Measurements from ENCODE around the gene NCOA6. TPM values are rescaled to one million over a fixed set of nuclear protein-coding genes. Genes with fewer than 3 reads are reported as not detected.

NCOA6 gene
- total RNA-seq, 2 experiments from 2014 or later: 14.6 to 16.3 TPM

DNA sequence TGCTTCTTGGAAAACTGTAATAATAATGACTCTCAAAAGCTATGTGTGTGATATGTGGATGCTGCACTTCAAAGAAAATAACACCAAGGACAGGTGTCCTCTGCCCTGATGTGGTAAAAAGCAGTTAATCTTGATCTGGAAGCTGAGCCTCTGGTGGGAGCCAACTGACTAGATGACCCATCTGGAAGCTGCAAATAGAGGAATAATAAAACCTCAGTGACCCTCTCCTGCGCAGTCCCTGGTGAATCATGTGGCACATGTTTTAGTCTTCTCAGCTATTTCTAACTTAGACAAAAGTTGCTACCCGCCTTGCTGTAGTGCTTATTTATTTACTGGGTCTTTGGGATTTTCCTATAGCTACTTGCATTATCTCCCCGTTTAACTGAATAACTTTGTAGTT is 74.0 kb downstream of the NCOA6 start:
- H3K36me3 ChIP-seq (ENCODE audit: insufficient read depth, low read length): peaks cover 61% of the 10 kb centered on the region
- H3K4me3 ChIP-seq (ENCODE audit: low read length): no peak overlapping the region
- Mint-ChIP-seq H3K4me3 (no peak overlapping the region), H3K9me3 (no peaks in the 10 kb centered on the region), H3K27me3 (no peaks in the 10 kb centered on the region), H3K27ac (no peak overlapping the region), H3K36me3 (ENCODE audit: low read depth) (peaks cover 78% of the 10 kb centered on the region), H3K4me1 (ENCODE audit: low read depth) (no peaks in the 10 kb centered on the region)
- H3K27me3 ChIP-seq (ENCODE audit: control insufficient read depth in 1 of 2, insufficient read depth in 2 of 2, low read length in 2 of 2): no peaks in the 10 kb centered on the region
- DNase-seq (no peak), ATAC-seq (ENCODE audit: poor library complexity) (no peak)
- TF ChIP-seq, protein P1, sequence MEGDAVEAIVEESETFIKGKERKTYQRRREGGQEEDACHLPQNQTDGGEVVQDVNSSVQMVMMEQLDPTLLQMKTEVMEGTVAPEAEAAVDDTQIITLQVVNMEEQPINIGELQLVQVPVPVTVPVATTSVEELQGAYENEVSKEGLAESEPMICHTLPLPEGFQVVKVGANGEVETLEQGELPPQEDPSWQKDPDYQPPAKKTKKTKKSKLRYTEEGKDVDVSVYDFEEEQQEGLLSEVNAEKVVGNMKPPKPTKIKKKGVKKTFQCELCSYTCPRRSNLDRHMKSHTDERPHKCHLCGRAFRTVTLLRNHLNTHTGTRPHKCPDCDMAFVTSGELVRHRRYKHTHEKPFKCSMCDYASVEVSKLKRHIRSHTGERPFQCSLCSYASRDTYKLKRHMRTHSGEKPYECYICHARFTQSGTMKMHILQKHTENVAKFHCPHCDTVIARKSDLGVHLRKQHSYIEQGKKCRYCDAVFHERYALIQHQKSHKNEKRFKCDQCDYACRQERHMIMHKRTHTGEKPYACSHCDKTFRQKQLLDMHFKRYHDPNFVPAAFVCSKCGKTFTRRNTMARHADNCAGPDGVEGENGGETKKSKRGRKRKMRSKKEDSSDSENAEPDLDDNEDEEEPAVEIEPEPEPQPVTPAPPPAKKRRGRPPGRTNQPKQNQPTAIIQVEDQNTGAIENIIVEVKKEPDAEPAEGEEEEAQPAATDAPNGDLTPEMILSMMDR (IDR thresholded peaks at IDR 0.05): no peak
- no peaks in the 10 kb centered on the region for H3K9me3 ChIP-seq (ENCODE audit: control insufficient read depth in 1 of 2, insufficient read depth in 1 of 2, low read length in 2 of 2)
- H3K27ac ChIP-seq (ENCODE audit: low read depth in 1 of 2, low read length in 2 of 2): no peak overlapping the region
- CTCF ChIA-PET: interaction anchor here (0.7 to 1.8 kb wide), 2 partner anchors 18 to 259 kb away, joined by 3 to 5 read pairs; no protein-coding TSS in a partner anchor
- H3K4me1 ChIP-seq (ENCODE audit: insufficient read depth, low read length): no peaks in the 10 kb centered on the region
- POLR2A ChIA-PET: interaction anchor here (0.7 kb wide), 1 partner anchor 918 kb away, joined by 3 read pairs; no protein-coding TSS in a partner anchor
- intact Hi-C loops (cut with DNase I, micrococcal nuclease): no loop called here

DNA sequence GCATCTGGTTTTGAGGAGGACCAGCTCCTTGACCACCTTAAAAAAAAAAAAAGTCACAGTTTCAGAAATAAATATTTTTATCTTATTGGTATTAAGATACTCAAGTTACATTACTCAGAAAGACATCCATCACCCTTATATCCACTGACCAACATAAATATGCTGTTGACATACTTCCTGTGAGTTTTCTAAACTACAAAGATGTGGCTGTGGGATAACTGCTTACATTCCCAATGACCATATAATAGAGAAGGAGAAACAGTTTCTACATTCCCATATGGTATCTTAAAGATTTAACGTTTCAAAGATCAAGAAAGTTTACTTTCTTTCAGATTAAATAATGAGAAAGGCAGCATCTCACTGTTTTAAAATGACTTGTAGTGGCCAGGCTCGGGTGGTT is 75.0 kb downstream of the NCOA6 start:
- CTCF ChIA-PET: no interaction called here
- Mint-ChIP-seq H3K4me1 (ENCODE audit: low read depth) (no peaks in the 10 kb centered on the region), H3K36me3 (ENCODE audit: low read depth) (peaks cover 82% of the 10 kb centered on the region)

DNA sequence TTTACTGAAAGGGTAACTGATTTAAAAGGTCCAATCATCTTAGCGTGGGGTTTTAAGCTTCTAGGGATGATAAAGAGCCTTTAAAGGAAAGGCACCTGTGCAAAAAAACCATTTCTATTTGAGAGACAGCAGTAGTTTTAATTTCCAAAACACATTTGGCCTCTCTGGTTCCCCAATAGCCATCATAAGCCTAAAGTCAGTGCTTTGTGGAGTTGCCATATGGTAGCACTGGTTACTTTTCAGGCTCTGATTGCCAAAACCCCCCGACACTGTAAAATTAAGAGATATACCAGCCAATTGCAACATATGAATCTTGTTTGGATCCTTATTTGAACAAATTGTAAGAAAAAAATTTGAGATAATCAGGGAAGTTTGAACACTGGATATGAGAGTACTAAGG is 76.7 kb downstream of the NCOA6 start:
- H3K36me3 Mint-ChIP-seq (ENCODE audit: low read depth): peaks cover 82% of the 10 kb centered on the region
- Histone ChIP-seq H3K4me3 (ENCODE audit: low read length) (no peak overlapping the region), H3K27me3 (ENCODE audit: control insufficient read depth in 1 of 2, insufficient read depth in 2 of 2, low read length in 2 of 2) (no peaks in the 10 kb centered on the region), H3K4me1 (ENCODE audit: insufficient read depth, low read length) (no peaks in the 10 kb centered on the region), H3K9me3 (ENCODE audit: control insufficient read depth in 1 of 2, insufficient read depth in 1 of 2, low read length in 2 of 2) (no peaks in the 10 kb centered on the region), H3K27ac (ENCODE audit: low read depth in 1 of 2, low read length in 2 of 2) (no peak overlapping the region), H3K36me3 (ENCODE audit: insufficient read depth, low read length) (peaks cover 59% of the 10 kb centered on the region)
- no peak overlapping the region for H3K27ac Mint-ChIP-seq
- intact Hi-C loops (cut with DNase I, micrococcal nuclease): no loop called here
- H3K9me3 Mint-ChIP-seq: no peaks in the 10 kb centered on the region
- TF ChIP-seq, protein P1 (IDR thresholded peaks at IDR 0.05): no peak
- CTCF ChIA-PET: interaction anchor here (0.9 kb wide), 2 partner anchors 21 to 47 kb away, joined by 3 to 4 read pairs; no protein-coding TSS in a partner anchor
- no peak for ATAC-seq (ENCODE audit: poor library complexity)
- DNase-seq: no peak
- H3K4me1 Mint-ChIP-seq (ENCODE audit: low read depth): no peaks in the 10 kb centered on the region
- POLR2A ChIA-PET: no interaction called here
- no peaks in the 10 kb centered on the region for H3K27me3 Mint-ChIP-seq
- H3K4me3 Mint-ChIP-seq: no peak overlapping the region

More for the DNA sequence above, 75.0 kb downstream of the NCOA6 start:
- Histone ChIP-seq H3K27me3 (ENCODE audit: control insufficient read depth in 1 of 2, insufficient read depth in 2 of 2, low read length in 2 of 2) (no peaks in the 10 kb centered on the region), H3K9me3 (ENCODE audit: control insufficient read depth in 1 of 2, insufficient read depth in 1 of 2, low read length in 2 of 2) (no peaks in the 10 kb centered on the region), H3K36me3 (ENCODE audit: insufficient read depth, low read length) (peaks cover 61% of the 10 kb centered on the region), H3K4me1 (ENCODE audit: insufficient read depth, low read length) (no peaks in the 10 kb centered on the region), H3K4me3 (ENCODE audit: low read length) (no peak overlapping the region), H3K27ac (ENCODE audit: low read depth in 1 of 2, low read length in 2 of 2) (no peak overlapping the region)
- H3K4me3 Mint-ChIP-seq: no peak overlapping the region
- DNase-seq (no peak), ATAC-seq (ENCODE audit: poor library complexity) (no peak)
- intact Hi-C loops (cut with DNase I, micrococcal nuclease): no loop called here
- POLR2A ChIA-PET: no interaction called here
- no peaks in the 10 kb centered on the region for H3K27me3 Mint-ChIP-seq
- TF ChIP-seq, protein P1 (IDR thresholded peaks at IDR 0.05): no peak
- no peaks in the 10 kb centered on the region for H3K9me3 Mint-ChIP-seq
- no peak overlapping the region for H3K27ac Mint-ChIP-seq

Measured in CD4-positive, alpha-beta T cell (primary cell).